ENCODE data around the gene WWOX.

Gene WWOX

DNA sequence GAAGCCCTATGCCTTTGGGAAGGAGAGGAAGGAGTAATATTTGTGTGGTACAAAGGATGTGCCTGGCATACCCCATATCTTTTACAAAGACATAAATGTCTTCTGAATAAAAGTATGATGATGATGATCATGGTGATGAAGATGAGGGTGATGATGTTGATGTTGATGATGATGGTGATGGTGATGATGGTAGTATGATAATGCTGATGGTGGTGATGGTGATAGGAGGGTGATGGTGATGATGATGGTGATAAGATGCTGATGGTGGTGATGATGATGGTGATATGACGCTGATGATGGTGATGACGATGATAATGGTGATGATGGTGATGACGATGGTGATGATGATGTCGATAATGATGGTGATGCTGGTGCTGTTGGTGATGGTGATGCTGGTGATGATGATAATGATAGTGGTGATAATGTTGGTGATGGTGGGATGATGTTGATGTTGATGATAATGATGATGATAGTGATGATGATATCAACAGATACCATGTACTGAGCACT is 684.2 kb downstream of the WWOX start:
- no peaks in the 10 kb centered on the region for H3K27me3 ChIP-seq (ENCODE audit: insufficient read depth, insufficient read length)
- no peaks in the 10 kb centered on the region for H3K36me3 ChIP-seq (ENCODE audit: insufficient read depth, insufficient read length, low read length)
- H3K9me3 ChIP-seq (ENCODE audit: insufficient read depth, low read length) = no peaks in the 10 kb centered on the region
- peaks cover 3% of the 10 kb centered on the region for H3K4me1 ChIP-seq (ENCODE audit: insufficient read depth, insufficient read length)
- H3K9ac ChIP-seq (ENCODE audit: insufficient read length, low read depth) = no peak overlapping the region
- H3K4me3 ChIP-seq (ENCODE audit: insufficient read length, low read depth) = no peak overlapping the region
- TF ChIP-seq SUZ12 (IDR thresholded peaks at IDR 0.05; ENCODE audit: extremely low read depth, insufficient read depth, insufficient read length) = no peak
- TF ChIP-seq ZNF274 (IDR thresholded peaks at IDR 0.05; ENCODE audit: low read depth, low read length) = no peak
- TF ChIP-seq YY1 (IDR thresholded peaks at IDR 0.05; ENCODE audit: insufficient read depth, insufficient read length) = no peak
- no peak for DNase-seq (ENCODE audit: low read depth, low spot score)

GRCh38 chr16:78784771-78785170 is 685.3 kb downstream of the WWOX start:
- H3K9me3 ChIP-seq (ENCODE audit: insufficient read depth, low read length) = no peaks in the 10 kb centered on the region
- H3K9ac ChIP-seq (ENCODE audit: insufficient read length, low read depth) = no peak overlapping the region
- H3K36me3 ChIP-seq (ENCODE audit: insufficient read depth, insufficient read length, low read length) = no peaks in the 10 kb centered on the region
- no peaks in the 10 kb centered on the region for H3K27me3 ChIP-seq (ENCODE audit: insufficient read depth, insufficient read length)
- peaks cover 3% of the 10 kb centered on the region for H3K4me1 ChIP-seq (ENCODE audit: insufficient read depth, insufficient read length)
- H3K4me3 ChIP-seq (ENCODE audit: insufficient read length, low read depth) = no peak overlapping the region
- no peak for TF ChIP-seq YY1 (IDR thresholded peaks at IDR 0.05; ENCODE audit: insufficient read depth, insufficient read length)
- no peak for TF ChIP-seq SUZ12 (IDR thresholded peaks at IDR 0.05; ENCODE audit: extremely low read depth, insufficient read depth, insufficient read length)
- no peak for TF ChIP-seq ZNF274 (IDR thresholded peaks at IDR 0.05; ENCODE audit: low read depth, low read length)
- DNase-seq (ENCODE audit: low read depth, low spot score) = no peak

DNA sequence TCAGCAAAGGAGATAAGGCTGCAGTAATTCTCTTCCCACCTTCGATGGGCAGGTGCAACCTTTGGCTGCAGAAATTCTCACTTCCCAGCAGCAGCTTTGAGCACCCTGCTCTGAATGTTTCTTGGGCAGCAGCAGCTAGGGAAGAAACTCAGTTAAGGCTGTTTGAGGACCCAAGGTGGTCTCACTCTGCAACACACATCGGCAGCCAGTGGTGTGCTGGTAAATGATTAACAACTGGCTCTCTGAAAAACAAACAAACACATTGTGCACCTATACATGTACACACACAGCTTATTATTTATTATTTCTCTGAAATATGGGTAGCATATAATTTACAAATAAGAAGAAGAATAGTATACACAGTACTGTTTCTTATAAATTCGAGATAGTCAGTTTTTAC is 685.8 kb downstream of the WWOX start:
- TF ChIP-seq ZNF274 (IDR thresholded peaks at IDR 0.05; ENCODE audit: low read depth, low read length) (no peak), SUZ12 (IDR thresholded peaks at IDR 0.05; ENCODE audit: extremely low read depth, insufficient read depth, insufficient read length) (no peak), YY1 (IDR thresholded peaks at IDR 0.05; ENCODE audit: insufficient read depth, insufficient read length) (no peak)

DNA sequence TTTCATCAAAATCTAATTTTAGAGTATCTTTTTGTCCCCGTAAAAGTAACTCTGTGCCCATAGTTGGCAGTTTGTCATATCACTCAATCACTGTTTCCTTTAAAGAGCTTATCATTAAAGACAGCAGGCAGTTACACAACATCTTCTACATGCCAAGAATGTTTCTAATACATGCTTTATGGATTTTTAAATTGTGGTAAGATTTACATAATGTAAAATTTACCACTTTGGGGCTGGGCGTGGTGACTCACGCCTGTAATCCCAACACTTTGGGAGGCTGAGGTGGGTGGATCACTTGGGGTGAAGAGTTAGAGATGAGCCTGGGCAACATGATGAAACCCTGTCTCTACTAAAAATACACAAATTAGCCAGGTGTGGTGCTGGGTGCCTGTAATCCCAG is 687.2 kb downstream of the WWOX start:
- no peak for DNase-seq (ENCODE audit: low read depth, low spot score)
- TF ChIP-seq SUZ12 (IDR thresholded peaks at IDR 0.05; ENCODE audit: extremely low read depth, insufficient read depth, insufficient read length) (no peak), ZNF274 (IDR thresholded peaks at IDR 0.05; ENCODE audit: low read depth, low read length) (no peak), YY1 (IDR thresholded peaks at IDR 0.05; ENCODE audit: insufficient read depth, insufficient read length) (no peak)
- H3K36me3 ChIP-seq (ENCODE audit: insufficient read depth, insufficient read length, low read length) = no peaks in the 10 kb centered on the region
- no peaks in the 10 kb centered on the region for H3K27me3 ChIP-seq (ENCODE audit: insufficient read depth, insufficient read length)
- no peak overlapping the region for H3K4me3 ChIP-seq (ENCODE audit: insufficient read length, low read depth)
- H3K9ac ChIP-seq (ENCODE audit: insufficient read length, low read depth) = no peak overlapping the region
- peaks cover 3% of the 10 kb centered on the region for H3K4me1 ChIP-seq (ENCODE audit: insufficient read depth, insufficient read length)
- H3K9me3 ChIP-seq (ENCODE audit: insufficient read depth, low read length) = no peaks in the 10 kb centered on the region

More for the DNA sequence above, 685.8 kb downstream of the WWOX start:
- Histone ChIP-seq H3K4me1 (ENCODE audit: insufficient read depth, insufficient read length) (peaks cover 3% of the 10 kb centered on the region), H3K36me3 (ENCODE audit: insufficient read depth, insufficient read length, low read length) (no peaks in the 10 kb centered on the region), H3K9ac (ENCODE audit: insufficient read length, low read depth) (no peak overlapping the region), H3K9me3 (ENCODE audit: insufficient read depth, low read length) (no peaks in the 10 kb centered on the region), H3K27me3 (ENCODE audit: insufficient read depth, insufficient read length) (no peaks in the 10 kb centered on the region), H3K4me3 (ENCODE audit: insufficient read length, low read depth) (no peak overlapping the region)
- no peak for DNase-seq (ENCODE audit: low read depth, low spot score)

- Histone ChIP-seq H3K4me1 (ENCODE audit: insufficient read depth, insufficient read length) (peaks cover 3% of the 10 kb centered on the region), H3K36me3 (ENCODE audit: insufficient read depth, insufficient read length, low read length) (no peaks in the 10 kb centered on the region), H3K9ac (ENCODE audit: insufficient read length, low read depth) (no peak overlapping the region), H3K9me3 (ENCODE audit: insufficient read depth, low read length) (no peaks in the 10 kb centered on the region), H3K27me3 (ENCODE audit: insufficient read depth, insufficient read length) (no peaks in the 10 kb centered on the region), H3K4me3 (ENCODE audit: insufficient read length, low read depth) (no peak overlapping the region)
- no peak for DNase-seq (ENCODE audit: low read depth, low spot score)
- TF ChIP-seq YY1 (IDR thresholded peaks at IDR 0.05; ENCODE audit: insufficient read depth, insufficient read length) = no peak
- TF ChIP-seq SUZ12 (IDR thresholded peaks at IDR 0.05; ENCODE audit: extremely low read depth, insufficient read depth, insufficient read length) = no peak
- no peak for TF ChIP-seq ZNF274 (IDR thresholded peaks at IDR 0.05; ENCODE audit: low read depth, low read length)
Measured at GRCh38 chr16:78788276-78788675, 688.8 kb downstream of the WWOX start.

DNA sequence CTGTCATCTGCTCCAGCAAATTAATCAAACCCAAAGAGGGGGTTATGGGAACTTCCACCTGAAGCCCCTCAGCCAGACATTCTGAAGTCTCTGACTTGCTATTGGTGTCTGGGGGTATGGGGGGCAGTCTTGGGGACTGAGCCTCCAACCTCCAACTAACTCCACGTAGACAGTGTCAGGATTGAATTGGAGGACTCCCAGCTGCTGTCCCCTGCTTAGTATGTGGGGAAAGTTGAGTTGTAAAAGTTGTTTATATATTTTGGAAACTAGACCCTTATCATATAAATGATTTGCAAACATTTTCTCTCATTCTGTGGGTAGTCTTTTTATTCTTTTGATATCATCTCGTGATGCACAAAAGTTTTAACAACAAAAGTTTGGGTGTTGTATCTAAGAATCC is 689.2 kb downstream of the WWOX start:
- H3K9me3 ChIP-seq (ENCODE audit: insufficient read depth, low read length) = no peaks in the 10 kb centered on the region
- no peak for DNase-seq (ENCODE audit: low read depth, low spot score)
- no peaks in the 10 kb centered on the region for H3K27me3 ChIP-seq (ENCODE audit: insufficient read depth, insufficient read length)
- H3K36me3 ChIP-seq (ENCODE audit: insufficient read depth, insufficient read length, low read length) = no peaks in the 10 kb centered on the region
- H3K4me1 ChIP-seq (ENCODE audit: insufficient read depth, insufficient read length) = peaks cover 3% of the 10 kb centered on the region
- TF ChIP-seq YY1 (IDR thresholded peaks at IDR 0.05; ENCODE audit: insufficient read depth, insufficient read length) = no peak
- no peak for TF ChIP-seq SUZ12 (IDR thresholded peaks at IDR 0.05; ENCODE audit: extremely low read depth, insufficient read depth, insufficient read length)
- no peak for TF ChIP-seq ZNF274 (IDR thresholded peaks at IDR 0.05; ENCODE audit: low read depth, low read length)
- H3K9ac ChIP-seq (ENCODE audit: insufficient read length, low read depth) = no peak overlapping the region
- no peak overlapping the region for H3K4me3 ChIP-seq (ENCODE audit: insufficient read length, low read depth)

DNA sequence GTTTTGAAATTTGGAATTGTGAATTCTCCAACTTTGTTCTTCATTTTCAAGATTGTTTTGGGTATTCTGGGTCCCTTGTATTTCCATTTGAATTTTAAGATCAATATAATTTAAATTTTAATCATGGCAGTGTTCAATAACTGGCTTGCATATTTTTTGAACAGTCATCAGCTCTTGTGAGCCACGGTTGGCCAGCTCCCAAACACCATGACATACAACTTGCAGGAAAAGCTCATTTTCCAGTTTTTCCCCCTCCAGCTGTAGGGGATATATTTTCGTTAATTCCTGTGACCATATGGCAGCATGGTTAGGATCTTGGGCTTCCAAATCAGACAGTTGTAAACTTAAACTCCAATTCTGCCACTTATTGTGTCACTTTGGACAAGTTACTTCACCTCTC is 690.1 kb downstream of the WWOX start:
- Histone ChIP-seq H3K36me3 (ENCODE audit: insufficient read depth, insufficient read length, low read length) (no peaks in the 10 kb centered on the region), H3K27me3 (ENCODE audit: insufficient read depth, insufficient read length) (no peaks in the 10 kb centered on the region), H3K9ac (ENCODE audit: insufficient read length, low read depth) (no peak overlapping the region), H3K4me3 (ENCODE audit: insufficient read length, low read depth) (no peak overlapping the region), H3K9me3 (ENCODE audit: insufficient read depth, low read length) (no peaks in the 10 kb centered on the region), H3K4me1 (ENCODE audit: insufficient read depth, insufficient read length) (peaks cover 3% of the 10 kb centered on the region)
- TF ChIP-seq ZNF274 (IDR thresholded peaks at IDR 0.05; ENCODE audit: low read depth, low read length) = no peak
- TF ChIP-seq YY1 (IDR thresholded peaks at IDR 0.05; ENCODE audit: insufficient read depth, insufficient read length) = no peak
- no peak for TF ChIP-seq SUZ12 (IDR thresholded peaks at IDR 0.05; ENCODE audit: extremely low read depth, insufficient read depth, insufficient read length)
- no peak for DNase-seq (ENCODE audit: low read depth, low spot score)

Measured in NT2/D1 (cell line).